D341Med (cell line): ENCODE results near the gene FAM227A.
A peak's percentile ranks its signal among the peaks of the same experiment; 100 is the strongest.
"Not testable (repeated sequence)": the region's sequence is repeated elsewhere in the genome, so short reads cannot be mapped to it uniquely, and the experiment has no call there.

Source experiments
- DNase-seq: peaks from one replicate; pipeline ENCODE4 v3.0.0; 2012; ENCODE audit warnings: low spot score

Gene FAM227A

DNA sequence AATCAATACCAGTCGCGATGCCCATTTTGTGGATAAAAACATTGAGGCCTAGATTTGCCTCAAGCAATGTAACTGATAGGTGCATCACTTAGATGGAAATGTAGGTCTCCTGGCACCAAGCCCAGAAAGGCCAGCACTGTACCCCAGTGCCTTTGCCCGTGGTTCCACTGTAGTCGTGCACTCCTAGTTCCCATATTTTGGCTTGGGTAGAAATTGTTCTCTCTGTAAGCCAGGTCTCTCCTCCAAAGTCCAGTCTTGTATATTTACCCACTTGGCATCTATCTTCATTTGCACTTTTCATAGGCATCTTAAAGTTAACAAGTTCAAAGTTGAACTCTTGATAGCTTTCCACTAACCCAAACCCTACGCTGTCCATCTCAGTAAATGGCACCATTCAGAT is 44.6 kb downstream of the FAM227A start:
- DNase-seq, result no peak

DNA sequence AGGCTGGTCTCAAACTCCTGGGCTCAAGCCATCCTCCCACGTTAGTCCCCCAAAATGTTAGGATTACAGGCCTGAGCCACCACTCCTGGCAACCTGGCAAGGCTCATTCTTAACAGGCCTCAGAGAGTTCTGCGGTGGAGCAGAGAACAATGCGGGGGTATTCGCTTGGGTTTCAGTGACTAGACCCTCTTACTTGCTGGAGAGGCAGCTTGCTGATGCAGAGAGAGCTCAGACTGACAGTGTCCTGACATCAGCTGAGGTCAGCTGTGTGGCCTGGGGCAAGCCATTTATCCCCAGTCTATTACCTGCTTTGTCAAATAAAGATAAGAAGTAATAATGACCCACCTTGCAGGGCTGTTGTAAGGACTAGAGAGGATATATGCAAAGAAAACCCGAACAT is 46.0 kb downstream of the FAM227A start:
- no peak for DNase-seq

DNA sequence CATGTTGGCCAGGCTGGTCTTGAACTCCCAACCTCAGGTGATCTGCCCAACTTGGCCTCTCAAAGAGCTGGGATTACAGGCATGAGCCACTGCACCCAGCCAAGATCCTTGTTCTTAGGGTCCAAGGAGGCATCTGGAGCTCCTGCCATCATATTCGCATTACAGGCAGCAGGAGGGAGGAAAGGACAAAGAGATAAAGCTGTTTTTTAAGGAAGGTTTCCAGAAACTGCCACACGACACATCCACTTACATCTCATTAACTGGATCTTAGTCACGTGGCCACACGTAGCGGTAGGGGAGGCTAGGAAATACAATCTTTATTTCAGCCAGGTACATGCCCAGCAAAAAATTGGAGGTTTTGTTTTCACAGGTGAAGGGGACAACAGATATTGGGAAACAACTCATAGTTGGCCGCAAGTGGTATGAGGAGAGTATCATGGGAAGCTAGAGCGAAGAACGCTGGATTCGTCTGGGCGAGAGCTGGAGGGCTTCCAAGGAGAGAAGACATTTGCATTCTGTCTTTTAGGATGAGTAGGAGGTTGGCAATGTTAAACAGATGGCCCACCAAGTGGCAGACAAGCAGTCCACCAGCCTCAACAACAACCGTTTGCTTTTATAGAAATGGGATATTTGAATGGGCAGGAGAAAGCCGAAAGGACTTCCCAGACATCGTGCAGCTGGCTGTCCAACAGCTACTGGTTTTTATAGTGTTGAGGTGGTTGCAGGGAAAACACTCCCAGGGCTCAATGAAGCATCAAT is 47.0 kb downstream of the FAM227A start:
- DNase-seq, result no peak

DNA sequence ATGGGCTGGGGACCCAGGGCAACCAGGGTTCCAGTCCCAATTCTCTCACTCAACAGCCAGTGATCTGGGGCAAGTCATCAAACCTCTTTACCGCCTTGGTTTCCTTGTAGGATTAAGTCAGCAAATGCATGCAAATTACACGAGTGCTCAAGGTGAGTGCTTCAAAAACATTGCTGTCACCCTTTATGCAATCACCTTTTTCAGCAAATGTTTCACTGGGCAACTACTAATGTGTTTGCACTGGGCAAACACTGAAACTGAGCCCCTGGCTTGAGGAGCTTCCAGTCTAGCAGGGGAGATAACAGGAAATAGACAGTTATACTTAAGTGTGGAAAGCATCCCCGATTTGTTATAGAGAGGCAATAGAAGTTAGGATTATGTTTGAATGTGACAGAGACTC is 48.5 kb downstream of the FAM227A start:
- no peak for DNase-seq

DNA sequence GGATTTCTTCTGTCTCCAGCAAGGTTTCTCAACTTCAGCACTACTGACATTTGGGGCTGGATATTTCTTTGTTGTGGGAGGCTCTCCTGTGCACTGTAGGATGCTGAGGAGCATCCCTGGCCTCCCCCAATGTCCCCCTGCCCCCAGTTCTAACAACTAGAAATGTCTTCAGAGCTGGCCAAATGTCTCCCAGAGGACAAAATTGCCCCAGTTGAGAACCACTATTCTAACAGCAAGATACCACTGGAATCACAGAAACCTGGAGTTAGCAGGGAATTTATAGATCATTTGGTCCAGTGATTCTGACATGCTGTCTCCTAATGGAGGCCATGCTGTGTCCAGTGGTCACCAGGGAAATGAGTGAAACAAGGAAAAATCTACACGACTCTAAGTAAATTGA is 54.0 kb downstream of the FAM227A start:
- DNase-seq, result no peak

DNA sequence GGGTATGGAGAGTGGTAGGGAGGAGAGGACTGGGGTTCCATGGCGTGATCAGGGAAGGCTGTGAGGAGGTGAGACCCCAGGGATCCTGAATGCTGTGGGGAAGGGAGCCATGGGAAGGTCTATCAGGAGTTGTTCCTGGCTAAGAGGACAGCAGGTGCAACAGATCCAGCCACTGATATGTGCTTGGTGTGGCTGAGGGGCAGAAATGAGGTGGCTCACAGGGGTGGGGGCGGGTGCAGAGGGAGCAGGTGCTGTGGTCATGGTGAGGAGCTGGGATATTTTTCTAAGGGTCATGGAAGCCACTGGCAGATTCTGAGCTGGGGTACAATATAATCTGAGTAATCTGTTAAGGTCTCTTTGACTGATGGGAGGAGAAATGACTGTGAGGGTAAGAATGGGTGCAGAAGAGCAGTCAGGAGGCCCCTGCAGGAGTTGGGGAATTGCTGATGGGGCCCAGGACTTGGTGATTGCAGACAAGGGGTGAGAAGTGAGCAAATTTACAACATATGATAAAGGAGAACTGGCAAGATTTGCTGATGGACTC is 54.9 kb downstream of the FAM227A start:
- DNase-seq, result no peak

DNA sequence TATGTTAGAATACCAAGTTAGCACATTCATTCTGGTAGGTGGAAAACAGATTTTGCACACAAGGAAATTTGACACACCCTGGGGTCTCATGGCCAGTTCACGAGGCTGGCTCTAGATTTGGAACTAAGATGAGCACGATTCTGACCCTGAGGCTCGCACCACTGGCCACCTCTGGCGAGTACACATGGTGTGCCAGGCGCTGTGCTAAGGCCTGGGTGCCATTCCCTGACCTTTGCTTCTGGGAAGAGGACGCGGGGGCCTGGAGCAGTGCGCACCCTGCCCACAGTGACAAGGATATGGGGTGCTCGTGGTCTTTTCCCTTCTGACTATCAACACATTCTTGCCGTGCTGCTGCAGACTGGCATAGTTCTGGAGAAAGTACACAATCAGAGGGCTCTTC is 56.7 kb downstream of the FAM227A start:
- no peak for DNase-seq

DNA sequence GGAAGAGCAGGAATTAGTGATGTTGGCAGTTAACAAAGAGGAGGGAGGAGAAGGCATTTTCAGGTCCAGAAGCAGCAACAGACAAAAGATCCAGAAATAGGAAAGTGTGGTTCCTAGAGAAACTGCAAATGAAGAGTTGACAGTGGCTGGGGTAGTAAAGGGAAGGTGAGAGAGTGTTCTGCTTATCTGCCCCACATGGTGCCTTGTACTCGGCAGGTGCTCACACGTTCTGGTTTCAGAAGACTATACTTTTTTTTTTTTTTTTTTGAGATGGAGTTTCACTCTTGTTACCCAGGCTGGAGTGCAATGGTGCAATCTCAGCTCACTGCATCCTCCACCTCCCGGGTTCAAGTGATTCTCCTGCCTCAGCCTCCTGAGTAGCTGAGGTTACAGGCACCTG is 73.3 kb downstream of the FAM227A start:
- DNase-seq, result not testable (repeated sequence)

DNA sequence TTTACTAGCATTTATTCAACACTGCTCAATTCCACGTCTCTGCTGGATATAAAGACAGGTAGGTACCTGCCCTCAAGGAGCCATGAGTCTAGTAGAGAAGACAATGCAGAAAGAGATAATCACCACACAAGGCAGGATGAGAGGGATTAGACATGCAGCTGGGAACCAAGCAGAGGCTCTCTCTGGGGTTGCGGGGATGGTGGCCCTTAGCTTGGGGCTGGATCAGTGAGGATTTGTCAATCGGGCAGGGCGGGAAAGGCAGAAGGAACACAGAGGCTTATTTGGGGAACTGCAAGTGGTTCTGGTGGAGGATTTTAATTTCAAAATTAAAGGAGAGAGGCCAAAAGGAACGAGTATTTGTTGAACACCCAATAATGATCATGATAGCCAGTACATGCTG is 77.7 kb downstream of the FAM227A start:
- DNase-seq, result no peak

DNA sequence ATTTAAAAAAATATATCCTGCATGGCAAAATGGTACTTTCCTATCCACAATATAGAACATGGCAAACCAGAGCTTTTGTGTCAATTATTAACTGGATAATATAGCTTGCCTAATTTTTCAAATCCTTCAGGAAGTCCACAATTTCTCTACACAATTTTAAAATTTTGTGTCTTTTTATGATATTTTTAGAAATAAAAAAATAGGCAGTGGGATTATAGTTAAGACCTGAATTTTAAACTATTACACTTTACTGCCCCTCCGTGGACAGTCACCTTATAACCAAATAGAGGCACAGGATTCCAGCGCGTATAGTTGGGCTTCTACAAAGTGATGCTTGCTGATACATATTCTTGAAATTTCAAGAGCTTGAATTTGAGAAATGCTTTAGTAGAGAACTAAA is 84.1 kb downstream of the FAM227A start:
- DNase-seq, result peak; percentile 58

DNA sequence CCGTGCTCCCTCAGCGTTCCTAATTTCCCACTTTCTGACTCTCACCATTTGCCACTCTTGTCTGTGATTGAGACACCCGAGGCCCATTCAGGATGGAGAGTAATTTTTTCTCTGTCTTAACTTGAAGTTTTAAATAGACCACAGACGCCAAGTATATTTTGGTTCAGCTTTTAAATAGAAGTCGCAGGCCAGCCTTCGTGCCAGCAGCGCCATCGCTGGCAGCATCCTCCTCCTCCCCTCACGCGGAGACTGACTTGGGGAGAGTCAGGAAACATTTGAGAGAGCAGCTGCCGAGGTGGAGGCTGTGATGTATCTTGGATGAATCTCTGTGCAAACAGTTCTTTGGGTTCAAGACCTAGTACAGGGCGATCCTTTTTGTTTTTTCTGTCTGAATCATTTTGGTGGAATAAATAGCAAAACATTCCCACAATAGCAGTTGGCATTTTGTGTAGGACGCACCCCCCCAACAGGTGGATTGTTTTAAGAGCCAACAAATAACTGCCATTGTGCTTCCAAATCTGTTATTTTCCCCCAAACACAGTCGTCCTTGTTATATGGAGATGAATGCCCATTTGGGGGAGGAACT is 85.3 kb downstream of the FAM227A start:
- peak; percentile 38 for DNase-seq

DNA sequence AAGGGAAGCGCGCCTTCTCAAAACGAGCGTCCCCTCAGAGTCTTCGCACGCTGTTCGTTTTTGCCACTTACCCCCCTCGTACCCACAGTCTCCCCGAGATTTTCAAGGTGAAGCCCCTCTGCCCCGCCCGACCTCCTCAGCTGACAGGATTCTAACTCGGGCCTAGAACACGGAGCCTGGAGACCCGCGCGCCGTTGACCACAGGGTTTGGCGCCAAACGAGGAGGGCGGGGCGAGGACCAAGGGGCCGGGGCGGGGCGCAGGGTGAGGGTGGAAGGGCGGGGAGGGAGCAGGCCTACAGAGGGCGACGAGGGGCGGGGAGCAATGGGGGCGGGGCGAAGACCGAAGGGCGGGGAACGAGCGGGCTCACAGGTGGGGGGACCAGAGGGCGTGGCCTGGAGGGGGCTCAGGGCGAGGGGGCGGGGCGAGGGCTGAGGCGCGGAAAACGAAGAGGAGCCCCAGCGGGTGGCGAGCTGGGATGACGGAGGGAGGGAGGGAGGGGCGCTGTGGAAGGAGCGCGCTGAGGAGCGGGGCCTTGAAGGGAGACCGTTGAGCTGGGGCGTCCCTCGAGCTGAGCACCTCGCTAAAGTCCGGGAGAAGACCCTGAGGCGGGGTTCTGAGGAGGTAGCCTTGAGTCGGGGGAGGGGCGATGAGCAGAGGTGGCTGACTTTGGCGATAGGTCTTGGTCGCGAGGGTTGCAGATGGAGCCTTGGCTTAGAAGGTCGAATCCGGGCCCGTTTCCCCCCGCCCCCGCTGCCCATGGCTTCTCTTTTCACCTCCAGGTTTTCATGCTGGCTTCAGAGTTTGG is 86.0 kb downstream of the FAM227A start, which contains the start of gene DMC1:
Gene DMC1, minus strand, starts transcription at position 212 of the 807 bp plus-strand sequence. CDS start 1,927 bp downstream, outside the sequence.
- peak; percentile 99 for DNase-seq

DNA sequence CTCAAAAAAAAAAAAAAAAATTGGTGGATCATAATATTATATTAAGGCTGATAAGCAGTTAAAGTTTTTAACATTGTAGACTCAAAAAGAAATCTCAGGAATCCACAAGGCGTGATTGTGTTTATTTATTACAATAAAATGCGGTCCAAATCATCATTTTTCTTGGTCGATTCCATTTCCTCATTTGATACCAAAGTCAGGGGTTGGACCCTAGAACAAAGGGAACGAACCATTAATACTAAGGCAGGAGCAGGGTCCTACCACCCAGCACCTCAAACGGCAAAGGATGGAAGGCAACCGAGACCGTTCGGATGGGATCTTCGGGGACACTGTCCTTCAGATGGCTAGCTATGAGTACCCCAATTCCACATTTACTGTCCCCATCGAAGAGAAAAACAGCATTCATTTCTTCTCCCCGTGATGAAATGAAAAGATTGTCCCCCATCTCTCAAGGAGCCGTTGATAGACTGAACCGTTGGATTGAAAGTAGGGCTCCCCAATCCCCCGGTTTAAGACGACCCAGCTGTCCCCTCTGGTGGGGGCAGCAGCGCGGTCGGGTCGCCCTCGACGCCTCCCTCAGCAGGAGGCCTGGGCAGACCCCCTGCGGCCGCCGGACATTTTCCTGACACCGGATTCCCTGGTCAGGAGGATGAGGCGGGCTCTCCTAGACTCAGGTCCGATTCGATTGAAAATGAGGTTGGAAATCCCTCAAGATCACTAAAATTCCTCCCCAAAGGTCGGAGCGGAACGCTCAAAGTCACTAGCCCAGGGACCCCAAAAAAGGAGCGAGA is 86.8 kb downstream of the FAM227A start:
- peak; percentile 40 for DNase-seq

DNA sequence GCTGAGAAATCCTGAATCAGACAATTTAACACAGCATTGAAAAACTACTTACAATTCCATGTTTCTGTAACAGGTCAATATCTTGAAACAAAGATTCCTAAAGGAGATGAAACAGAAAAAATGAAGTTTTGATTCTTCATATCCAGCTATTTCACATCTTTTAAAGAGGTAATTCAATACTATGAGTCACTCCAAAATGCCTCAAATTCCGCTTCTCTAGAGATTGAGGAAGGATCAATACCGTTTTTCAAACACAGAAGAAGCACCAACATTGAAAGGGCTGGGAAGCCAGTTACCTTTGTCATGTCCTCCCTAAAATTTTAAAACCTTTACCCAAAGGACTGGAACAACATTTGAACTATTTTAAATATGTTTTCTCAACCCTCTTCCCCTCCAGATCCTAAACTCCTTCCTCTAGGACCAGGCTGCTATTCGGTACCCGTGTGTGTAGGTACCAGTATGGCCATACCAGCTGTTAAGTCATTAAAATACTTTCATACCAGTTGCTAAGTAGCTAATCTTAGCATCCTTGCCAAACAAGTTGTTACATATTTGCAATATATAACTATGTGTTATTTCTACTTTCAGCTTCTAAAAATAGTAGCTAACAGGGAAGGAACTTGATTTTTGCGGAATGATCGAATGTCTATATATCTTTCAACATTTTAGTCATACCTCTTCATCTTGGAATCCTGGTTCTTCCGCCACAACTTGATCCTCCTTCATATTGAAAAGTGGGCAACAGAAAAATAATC is 88.5 kb downstream of the FAM227A start:
- no peak for DNase-seq

DNA sequence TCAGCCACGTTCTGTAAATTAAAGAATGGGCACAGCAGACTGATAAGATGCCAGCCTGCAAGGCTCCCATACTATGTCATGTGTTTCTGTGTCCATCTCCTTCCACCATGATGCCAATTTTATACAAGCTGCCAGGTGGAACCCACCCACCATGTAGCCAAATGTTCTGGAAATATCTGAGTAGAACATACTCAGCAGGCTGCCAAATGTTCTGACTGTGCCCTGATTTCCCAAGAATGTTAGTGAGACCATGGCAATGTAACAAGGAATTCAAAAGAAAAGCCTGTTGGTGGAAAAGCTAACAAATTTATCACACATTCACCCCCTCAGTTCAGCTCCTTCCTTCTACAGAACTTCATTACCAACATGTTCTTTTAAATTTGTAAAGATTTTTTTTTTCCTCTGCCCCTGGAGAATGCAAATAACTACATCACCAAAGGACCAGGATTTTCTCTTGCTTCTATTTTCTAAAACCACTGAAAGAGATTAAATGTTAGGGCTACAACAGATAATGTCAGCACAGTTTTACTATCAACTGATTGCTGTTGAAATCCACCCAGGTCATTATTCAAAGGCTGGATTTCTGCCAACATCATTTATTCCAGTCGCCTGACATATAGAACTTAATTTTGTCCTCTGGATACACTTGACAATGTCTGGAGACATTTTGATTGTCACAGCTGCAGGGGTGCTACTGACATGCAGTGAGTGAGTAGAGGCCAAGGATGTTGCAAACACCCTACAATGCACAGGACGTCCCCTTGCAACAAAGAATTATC is 89.3 kb downstream of the FAM227A start:
- DNase-seq, result no peak

DNA sequence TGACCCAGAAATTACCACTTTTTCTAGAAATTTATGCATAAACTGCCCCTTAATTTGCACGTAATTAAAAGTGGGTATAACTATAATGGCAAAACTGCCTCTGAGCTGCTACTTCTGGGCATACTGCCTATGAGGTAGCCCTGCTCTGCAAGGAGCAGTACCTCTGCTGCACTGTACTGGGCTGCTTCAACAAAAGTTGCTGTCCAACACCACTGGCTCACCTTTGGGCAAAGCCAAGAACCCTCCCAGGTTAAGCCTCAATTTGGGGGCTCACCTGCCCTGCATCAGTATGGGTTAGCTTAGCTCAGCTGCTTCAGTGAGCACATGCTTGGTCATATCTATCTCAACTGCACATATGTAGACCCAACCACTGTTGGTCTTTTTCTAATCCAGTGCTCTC is 90.8 kb downstream of the FAM227A start:
- DNase-seq, result no peak

DNA sequence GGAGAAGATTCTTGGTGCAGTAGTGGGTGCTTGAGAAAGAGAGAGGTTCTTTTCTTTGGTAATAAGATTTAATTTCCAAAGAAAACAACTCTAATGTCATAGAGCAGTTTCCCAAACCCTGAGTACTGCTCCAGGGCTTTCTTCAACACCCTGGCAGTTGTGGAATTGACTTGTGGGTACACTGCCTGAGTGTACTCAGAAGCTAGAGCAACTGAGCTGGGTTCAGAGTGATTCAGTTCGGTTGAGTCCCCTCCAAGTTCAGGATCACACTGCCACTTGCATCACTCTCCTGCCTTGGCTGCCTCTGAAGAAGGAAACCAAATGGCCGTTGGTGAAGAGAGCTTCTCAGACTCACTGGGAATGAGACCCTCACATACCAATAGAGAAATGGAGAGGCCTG is 91.5 kb downstream of the FAM227A start:
- no peak for DNase-seq

DNA sequence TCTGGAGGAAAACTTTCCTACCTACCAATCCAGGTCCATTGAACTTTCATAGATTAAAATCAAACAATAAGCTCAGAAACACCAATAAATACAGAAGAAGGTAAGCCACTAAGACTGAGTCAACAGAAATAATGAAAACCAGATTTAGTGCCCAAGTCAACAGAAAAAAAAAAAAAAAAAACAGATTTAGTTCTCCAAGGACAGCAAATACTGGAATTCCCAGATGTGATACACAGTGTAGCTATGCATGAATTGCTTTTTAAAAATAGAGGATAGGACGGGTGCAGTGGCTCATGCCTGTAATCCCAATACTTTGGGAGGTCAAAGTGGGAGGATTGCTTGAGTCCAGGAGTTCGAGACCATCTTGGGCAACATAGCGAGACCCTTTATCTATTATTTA is 101.9 kb downstream of the FAM227A start:
- no peak for DNase-seq

DNA sequence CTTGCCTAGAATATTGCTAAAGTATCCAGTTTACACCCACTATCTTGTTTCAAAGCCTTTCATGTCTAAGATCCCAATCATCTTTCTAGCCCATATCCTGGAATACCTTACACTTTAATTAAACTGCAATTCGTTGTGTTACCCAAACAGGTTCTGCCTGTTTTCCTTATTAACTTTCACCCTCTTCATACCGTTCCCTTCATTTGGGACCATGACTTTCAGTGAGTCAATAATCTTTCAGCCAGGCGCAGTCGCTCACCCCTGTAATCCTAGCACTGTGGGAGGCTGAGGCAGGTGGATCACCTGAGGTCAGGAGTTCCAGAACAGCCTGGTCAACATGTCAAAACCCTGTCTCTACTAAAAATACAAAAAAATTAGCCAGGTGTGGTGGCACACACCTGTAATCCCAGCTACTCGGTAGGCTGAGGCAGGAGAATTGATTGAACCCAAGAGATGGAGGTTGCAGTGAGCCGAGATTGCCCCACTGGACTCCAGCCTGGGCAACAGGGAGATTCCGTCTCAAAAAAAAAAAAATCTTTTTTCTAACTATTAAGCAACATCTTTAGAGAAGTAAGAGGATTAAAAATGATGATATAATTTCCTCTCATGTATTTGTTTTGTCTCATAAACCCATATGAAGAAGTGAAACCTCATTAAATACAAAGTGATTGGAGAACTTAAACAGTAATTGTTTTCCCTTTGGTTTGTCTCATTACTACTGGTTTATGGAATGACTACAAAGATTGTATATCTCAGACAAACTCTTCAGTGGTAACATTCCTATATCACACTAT is 106.9 kb downstream of the FAM227A start:
- no peak for DNase-seq

DNA sequence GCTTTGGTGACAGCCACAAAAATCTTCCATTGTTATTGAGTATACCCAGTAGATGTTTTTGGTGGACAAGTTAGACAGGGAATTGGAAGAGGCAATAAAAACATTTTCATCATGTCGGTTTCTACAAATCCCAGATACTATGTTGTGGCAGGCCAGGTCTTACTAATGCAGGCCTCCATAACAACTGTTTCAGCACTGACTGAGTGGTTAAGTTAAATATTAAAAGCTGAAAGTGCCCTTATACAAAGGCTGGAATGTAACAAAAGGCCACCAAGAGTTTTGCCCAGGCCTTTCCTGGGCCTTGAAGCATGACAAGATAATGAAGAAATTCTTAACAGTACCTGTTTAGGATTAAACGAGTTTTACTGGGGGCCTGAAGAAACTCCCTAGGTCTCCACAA is 115.5 kb downstream of the FAM227A start:
- DNase-seq, result no peak
